ENCODE results near the gene USH2A.
A peak's percentile ranks its signal among the peaks of the same experiment; 100 is the strongest.

Gene USH2A

GRCh38 chr1:216201946-216202345 lies 221.3 kb downstream of the USH2A start:
- no peak for TF ChIP-seq CTCF (IDR thresholded peaks at IDR 0.05; ENCODE audit: low read length, missing control alignments)
- H3K4me3 ChIP-seq (replicated peaks; ENCODE audit: low read depth, low read length) = no peak overlapping the region
- DNase-seq (ENCODE audit: low read depth) = no peak

- no peak for DNase-seq (ENCODE audit: low read depth)
- no peak overlapping the region for H3K4me3 ChIP-seq (replicated peaks; ENCODE audit: low read depth, low read length)
- no peak for TF ChIP-seq CTCF (IDR thresholded peaks at IDR 0.05; ENCODE audit: low read length, missing control alignments)
Observed at GRCh38 chr1:216200941-216201340, 222.3 kb downstream of the USH2A start.

- no peak overlapping the region for H3K4me3 ChIP-seq (replicated peaks; ENCODE audit: low read depth, low read length)
- no peak for TF ChIP-seq CTCF (IDR thresholded peaks at IDR 0.05; ENCODE audit: low read length, missing control alignments)
- no peak for DNase-seq (ENCODE audit: low read depth)
Observed at GRCh38 chr1:216194721-216195120, 228.5 kb downstream of the USH2A start.

DNA sequence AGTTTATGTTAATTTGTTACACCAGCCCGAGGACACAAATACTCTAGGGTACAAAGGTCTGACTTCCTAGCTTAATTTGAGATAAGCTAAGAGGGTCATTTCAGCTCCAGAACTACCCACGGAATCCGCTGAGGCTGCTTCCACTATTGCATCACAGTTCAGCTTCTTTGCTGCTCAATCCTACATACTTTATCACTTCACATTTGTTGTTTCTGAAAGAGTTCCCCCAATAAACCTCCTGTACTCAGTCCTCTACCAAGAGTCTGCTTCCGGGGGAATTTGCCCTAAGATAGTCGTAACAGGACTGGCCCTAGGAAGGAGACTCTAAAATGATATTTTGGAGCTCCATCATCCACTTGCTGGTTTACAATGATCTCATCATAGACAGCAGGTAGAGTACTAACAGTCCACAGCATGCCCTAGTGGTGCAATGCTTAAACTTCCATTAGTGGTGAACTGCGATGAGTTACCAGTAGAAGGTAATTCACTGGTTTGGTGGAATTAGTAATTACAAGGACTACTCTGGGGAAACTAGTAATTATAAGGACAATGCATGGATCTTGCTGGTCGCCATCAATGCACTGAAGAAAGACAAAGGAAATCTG lies 229.3 kb downstream of the USH2A start:
- no peak overlapping the region for H3K4me3 ChIP-seq (replicated peaks; ENCODE audit: low read depth, low read length)
- no peak for DNase-seq (ENCODE audit: low read depth)
- no peak for TF ChIP-seq CTCF (IDR thresholded peaks at IDR 0.05; ENCODE audit: low read length, missing control alignments)

DNA sequence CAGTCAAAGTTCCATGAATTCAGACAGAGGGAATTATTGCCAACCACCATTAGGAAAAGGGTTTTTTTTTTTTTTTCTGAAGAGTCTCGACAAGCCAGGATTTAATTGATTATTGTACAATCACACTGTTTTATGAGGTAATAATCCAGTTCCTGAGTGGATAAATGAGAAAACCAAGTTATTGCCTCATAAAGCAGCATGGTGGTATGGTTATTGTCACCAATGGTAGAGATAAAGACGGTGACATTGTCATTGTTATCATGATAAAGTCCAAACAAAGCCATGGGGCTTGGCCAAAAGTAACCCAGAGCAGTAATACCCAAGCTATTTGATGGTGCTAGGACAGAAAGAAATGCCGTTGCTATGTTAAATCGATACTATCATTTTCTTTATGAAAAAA lies 232.8 kb downstream of the USH2A start:
- no peak for DNase-seq (ENCODE audit: low read depth)
- TF ChIP-seq CTCF (IDR thresholded peaks at IDR 0.05; ENCODE audit: low read length, missing control alignments) = no peak
- no peak overlapping the region for H3K4me3 ChIP-seq (replicated peaks; ENCODE audit: low read depth, low read length)

- TF ChIP-seq CTCF (IDR thresholded peaks at IDR 0.05; ENCODE audit: low read length, missing control alignments) = no peak
- DNase-seq (ENCODE audit: low read depth) = peak; percentile 29
- no peak overlapping the region for H3K4me3 ChIP-seq (replicated peaks; ENCODE audit: low read depth, low read length)
Observed at GRCh38 chr1:216186816-216187215, 236.4 kb downstream of the USH2A start.

GRCh38 chr1:216186141-216186540 lies 237.1 kb downstream of the USH2A start:
- no peak overlapping the region for H3K4me3 ChIP-seq (replicated peaks; ENCODE audit: low read depth, low read length)
- TF ChIP-seq CTCF (IDR thresholded peaks at IDR 0.05; ENCODE audit: low read length, missing control alignments) = no peak
- no peak for DNase-seq (ENCODE audit: low read depth)

Measured in fibroblast of pulmonary artery (primary cell).